Neuronal stem cell (in vitro differentiated cells): ENCODE results near the gene JAKMIP3.

Experiments used
- DNase-seq: peaks from one replicate; pipeline ENCODE4 v3.0.0-alpha.2; 2013; ENCODE audit warnings: low spot score
- H2AFZ ChIP-seq: one replicate; pipeline ENCODE4 v1.6.1; 2013; ENCODE audit warnings: mild to moderate bottlenecking, low read length, inconsistent platforms
- H2AK5ac ChIP-seq: 2 replicates; pipeline ENCODE4 v1.6.1; 2013; ENCODE audit warnings: low read depth, mild to moderate bottlenecking, inconsistent platforms, low read length, moderate library complexity, mixed read lengths
- H2BK120ac ChIP-seq: 2 replicates; pipeline ENCODE4 v1.6.1; 2013; ENCODE audit warnings: low read depth, mild to moderate bottlenecking, inconsistent platforms, low read length, moderate library complexity, mixed read lengths
- H2BK12ac ChIP-seq: one replicate; pipeline ENCODE4 v1.6.1; 2013; ENCODE audit warnings: low read length, inconsistent platforms
- H2BK15ac ChIP-seq: 2 replicates; pipeline ENCODE4 v1.6.1; 2013; ENCODE audit warnings: mild to moderate bottlenecking, low read length, inconsistent platforms, mixed read lengths
- H2BK5ac ChIP-seq: one replicate; pipeline ENCODE4 v1.6.1; 2013; ENCODE audit warnings: inconsistent platforms, mild to moderate bottlenecking, low read length, moderate library complexity
- H3K14ac ChIP-seq: one replicate; pipeline ENCODE4 v1.6.1; 2013; ENCODE audit warnings: low read length, inconsistent platforms
- H3K18ac ChIP-seq: 2 replicates; pipeline ENCODE4 v1.6.1; 2013; ENCODE audit warnings: low read length, inconsistent platforms
- H3K23ac ChIP-seq: 2 replicates; pipeline ENCODE4 v1.6.1; 2013; ENCODE audit warnings: low read depth, mild to moderate bottlenecking, mixed read lengths, low read length, inconsistent platforms; ENCODE audit not compliant: poor library complexity
- H3K27ac ChIP-seq: replicated peaks from 3 replicates; pipeline ENCODE4 v1.5.1; 2013; ENCODE audit warnings: low read length, inconsistent platforms
- H3K27me3 ChIP-seq, 3 experiments: 2 replicates each; pipeline ENCODE4 v1.6.1; 2013; ENCODE audit warnings: low read length in 3 of 3, mild to moderate bottlenecking in 2 of 3, inconsistent platforms in 1 of 3, low read depth in 1 of 3, mixed read lengths in 1 of 3, moderate library complexity in 1 of 3; ENCODE audit not compliant: control insufficient read depth in 3 of 3, insufficient read depth in 3 of 3
- H3K36me3 ChIP-seq, 2 donors: replicated peaks in 1 of 2; 2 replicates each; pipeline ENCODE4 v1.6.1; 2013; ENCODE audit warnings: low read length in 2 of 2; ENCODE audit not compliant: control insufficient read depth in 2 of 2, insufficient read depth in 2 of 2
- H3K4ac ChIP-seq: 2 replicates; pipeline ENCODE4 v1.6.1; 2013; ENCODE audit warnings: inconsistent platforms, mild to moderate bottlenecking, low read length, moderate library complexity
- H3K4me1 ChIP-seq, 2 donors: 1 replicate in 1 of 2; 2 replicates in 1 of 2; pipeline ENCODE4 v1.6.1; 2013; ENCODE audit warnings: low read length in 2 of 2, low read depth in 1 of 2; ENCODE audit not compliant: control insufficient read depth in 2 of 2, insufficient read depth in 1 of 2
- H3K4me2 ChIP-seq: one replicate; pipeline ENCODE4 v1.6.1; 2013; ENCODE audit warnings: mild to moderate bottlenecking, low read length, inconsistent platforms; ENCODE audit not compliant: insufficient read depth, poor library complexity, severe bottlenecking
- H3K4me3 ChIP-seq, 2 donors: 2 replicates each; pipeline ENCODE4 v1.5.1; 2013; ENCODE audit warnings: low read length in 2 of 2, mild to moderate bottlenecking in 2 of 2, inconsistent platforms in 1 of 2, moderate library complexity in 1 of 2
- H3K79me1 ChIP-seq: one replicate; pipeline ENCODE4 v1.6.1; 2013; ENCODE audit warnings: low read depth, mild to moderate bottlenecking, inconsistent platforms, low read length, moderate library complexity
- H3K9ac ChIP-seq: one replicate; pipeline ENCODE4 v1.6.1; 2013; ENCODE audit warnings: mild to moderate bottlenecking, low read depth, low read length, inconsistent platforms; ENCODE audit not compliant: poor library complexity
- H3K9me3 ChIP-seq, 2 donors: replicated peaks in 1 of 2; 2 replicates each; pipeline versions ENCODE3 to v1.6.1; 2013; ENCODE audit warnings: low read length in 2 of 2, mild to moderate bottlenecking in 2 of 2, inconsistent platforms in 1 of 2, low read depth in 1 of 2, mixed read lengths in 1 of 2, moderate library complexity in 1 of 2; ENCODE audit not compliant: control insufficient read depth in 2 of 2, insufficient read depth in 1 of 2
- H4K8ac ChIP-seq: one replicate; pipeline ENCODE4 v1.6.1; 2013; ENCODE audit warnings: low read depth, mild to moderate bottlenecking, inconsistent platforms, low read length, moderate library complexity
- H4K91ac ChIP-seq: one replicate; pipeline ENCODE4 v1.6.1; 2013; ENCODE audit warnings: low read length, low read depth, mild to moderate bottlenecking, inconsistent platforms; ENCODE audit not compliant: poor library complexity
- WGBS, 2 donors: extraction: QIAGEN DNeasy Blood & Tissue Kit; methylation state at CpG; one replicate each; pipeline ENCODE4 v1.1.7; 2013; ENCODE audit warnings: missing lambda C conversion rate in 2 of 2, mixed read lengths in 1 of 2; ENCODE audit not compliant: insufficient read length in 2 of 2, insufficient replicate concordance in 1 of 2; ENCODE audit errors: extremely low coverage in 2 of 2; 5-methylcytosine and 5-hydroxymethylcytosine counted together

JAKMIP3 gene

GRCh38 chr10:132103116-132103910 is 37.6 kb downstream of the JAKMIP3 start:
- no peak overlapping the region for H3K23ac ChIP-seq
- no peak overlapping the region for H4K8ac ChIP-seq
- no peak overlapping the region for H3K4ac ChIP-seq
- H3K36me3 ChIP-seq, result no peaks in the 10 kb centered on the region
- no peak overlapping the region for H2AFZ ChIP-seq
- H3K18ac ChIP-seq, result no peak overlapping the region
- no peak overlapping the region for H3K14ac ChIP-seq
- H3K9ac ChIP-seq, result no peak overlapping the region
- no peak overlapping the region for H3K27ac ChIP-seq
- H3K27me3 ChIP-seq, result peaks cover 0 to 19% (median 0%) of the 10 kb centered on the region in 3 experiments
- no peaks in the 10 kb centered on the region for H3K4me1 ChIP-seq
- no peak overlapping the region for H2AK5ac ChIP-seq
- H2BK5ac ChIP-seq, result no peak overlapping the region
- no CpG with 5 or more reads among the region's 7 CpGs for WGBS, 2 donors
- H3K9me3 ChIP-seq, result peaks cover 0 to 2% of the 10 kb centered on the region in 2 donors
- H4K91ac ChIP-seq, result no peak overlapping the region
- H3K79me1 ChIP-seq, result no peaks in the 10 kb centered on the region
- H3K4me2 ChIP-seq, result no peak overlapping the region
- no peak overlapping the region for H2BK120ac ChIP-seq
- H2BK12ac ChIP-seq, result no peak overlapping the region
- H3K4me3 ChIP-seq, result no peak overlapping the region
- H2BK15ac ChIP-seq, result no peak overlapping the region
- DNase-seq, result no peak

GRCh38 chr10:132104062-132104461 is 38.3 kb downstream of the JAKMIP3 start:
- DNase-seq, result no peak
- Histone ChIP-seq H3K18ac (no peak overlapping the region), H3K4ac (no peak overlapping the region), H3K79me1 (no peaks in the 10 kb centered on the region), H3K4me1 (no peaks in the 10 kb centered on the region), H2AFZ (no peak overlapping the region), H3K9ac (no peak overlapping the region), H3K36me3 (no peaks in the 10 kb centered on the region), H3K27ac (no peak overlapping the region), H3K27me3 (peaks cover 0 to 11% (median 0%) of the 10 kb centered on the region in 3 experiments), H2BK120ac (no peak overlapping the region), H2BK12ac (no peak overlapping the region), H2BK15ac (no peak overlapping the region), H3K14ac (no peak overlapping the region), H3K9me3 (peaks cover 0 to 2% of the 10 kb centered on the region in 2 donors), H2BK5ac (no peak overlapping the region), H2AK5ac (no peak overlapping the region), H4K91ac (no peak overlapping the region), H3K4me2 (no peak overlapping the region), H3K23ac (no peak overlapping the region), H3K4me3 (no peak overlapping the region), H4K8ac (no peak overlapping the region)
- no CpG with 5 or more reads among the region's 13 CpGs for WGBS, 2 donors

GRCh38 chr10:132104471-132105301 is 38.9 kb downstream of the JAKMIP3 start:
- Histone ChIP-seq H2BK5ac (peak overlapping the region; percentile 39), H3K4ac (peak overlapping the region; percentile 23), H3K4me1 (no peaks in the 10 kb centered on the region), H3K9me3 (peaks cover 0 to under 1% of the 10 kb centered on the region in 2 donors), H2BK15ac (no peak overlapping the region), H2AK5ac (peak overlapping the region; percentile 35), H2AFZ (no peak overlapping the region), H4K8ac (no peak overlapping the region), H3K4me2 (no peak overlapping the region), H3K4me3 (no peak overlapping the region), H3K18ac (no peak overlapping the region), H3K14ac (peak overlapping the region; percentile 8), H2BK120ac (no peak overlapping the region), H3K27ac (no peak overlapping the region), H3K79me1 (no peaks in the 10 kb centered on the region), H3K9ac (no peak overlapping the region), H3K27me3 (peaks cover 0 to 7% (median 0%) of the 10 kb centered on the region in 3 experiments), H3K36me3 (no peaks in the 10 kb centered on the region), H4K91ac (no peak overlapping the region), H2BK12ac (no peak overlapping the region), H3K23ac (no peak overlapping the region)
- no peak for DNase-seq
- no CpG with 5 or more reads among the region's 27 CpGs for WGBS, 2 donors
